HG03469 (cell line): ENCODE results near the gene ZNF500.

Experiments
- ATAC-seq: cut with Tn5 transposase; IDR thresholded peaks from one replicate; pipeline ENCODE4 v1.9.1; 2021; ENCODE audit warnings: mild to moderate bottlenecking, moderate library complexity, moderate number of reproducible peaks; ENCODE audit not compliant: unreplicated experiment

Gene ZNF500

DNA sequence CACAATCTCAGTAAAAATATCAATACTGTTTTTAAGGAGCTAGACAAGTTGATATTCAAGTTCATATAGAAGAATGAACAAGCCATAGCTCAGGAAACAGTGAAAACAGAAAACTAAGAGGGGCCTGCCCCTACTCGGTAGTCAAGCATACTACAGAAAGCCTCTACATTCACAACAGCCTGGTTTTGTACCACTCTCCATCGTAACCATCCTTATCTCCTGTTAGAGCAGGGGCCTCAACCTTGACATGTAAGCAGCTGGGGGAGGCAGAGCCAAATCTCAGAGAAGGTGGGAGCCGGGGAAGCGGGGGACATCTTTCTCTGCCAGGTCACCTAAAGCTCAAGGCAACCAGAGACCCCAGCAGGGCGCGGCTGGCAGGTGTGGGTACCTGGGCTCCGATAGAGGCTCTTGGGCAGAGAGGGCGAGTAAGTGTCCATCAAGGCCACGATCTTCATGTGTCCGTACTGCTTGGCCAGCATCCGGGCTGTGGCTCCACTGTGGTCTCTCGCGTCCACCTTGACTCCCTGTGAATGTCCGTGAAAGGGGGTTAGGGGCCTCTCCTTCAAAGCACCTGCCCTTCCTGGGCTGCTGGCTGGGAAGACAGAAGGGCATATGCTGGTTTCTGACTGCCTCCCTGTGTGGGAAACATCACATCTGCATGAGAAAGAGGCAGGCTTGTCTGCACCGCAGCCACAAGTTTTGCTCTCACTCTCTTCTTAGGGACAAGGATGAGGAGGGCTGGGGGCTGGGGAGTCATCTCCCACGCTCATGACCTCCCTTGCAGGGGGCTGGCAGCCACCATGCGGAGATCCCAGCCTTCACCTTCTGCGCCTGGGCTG lies 53.1 kb downstream of the ZNF500 start:
- ATAC-seq: no peak

GRCh38 chr16:4709481-4709880 lies 57.5 kb downstream of the ZNF500 start:
- ATAC-seq: no peak

- ATAC-seq: no peak
Measured at GRCh38 chr16:4706871-4707270, 60.1 kb downstream of the ZNF500 start.

DNA sequence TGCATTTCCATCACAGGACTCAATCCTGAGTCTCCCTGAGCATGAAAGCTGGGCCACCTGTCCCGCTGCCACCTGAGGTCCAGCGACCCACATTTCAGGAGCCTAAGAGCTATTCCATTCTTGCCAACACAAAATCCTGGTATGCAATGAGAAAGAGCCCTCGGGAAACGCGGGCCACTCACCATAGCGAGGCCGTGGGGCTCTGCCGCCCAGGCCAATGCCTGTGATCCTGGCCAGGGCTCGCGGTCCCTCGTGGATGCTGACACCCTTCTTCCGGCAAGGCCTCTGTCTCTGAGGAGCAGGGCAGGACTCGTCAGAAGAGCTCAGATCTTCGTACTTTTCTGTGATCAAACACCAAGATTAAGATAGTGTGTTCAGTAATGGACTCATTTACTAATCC lies 62.0 kb downstream of the ZNF500 start:
- no peak for ATAC-seq

DNA sequence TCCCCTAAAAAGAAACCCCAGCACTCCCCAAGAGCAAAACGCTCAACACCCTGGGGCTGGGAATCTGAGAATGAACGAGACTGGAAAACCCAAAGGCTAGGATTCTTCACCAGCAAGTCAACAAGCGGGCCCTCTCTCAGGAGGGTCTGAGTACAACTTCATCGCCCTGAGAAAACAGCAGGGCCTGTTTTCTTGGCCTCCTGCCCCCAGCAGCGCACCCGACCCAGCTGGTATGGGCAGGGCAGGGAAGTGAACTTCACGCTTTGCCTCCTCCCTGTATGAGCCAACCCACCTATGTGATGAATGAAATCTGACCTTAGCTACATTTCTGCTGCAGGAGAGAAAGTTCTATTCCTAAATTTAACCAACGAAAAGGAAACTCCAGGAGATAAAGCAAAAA lies 62.5 kb downstream of the ZNF500 start:
- no peak for ATAC-seq

DNA sequence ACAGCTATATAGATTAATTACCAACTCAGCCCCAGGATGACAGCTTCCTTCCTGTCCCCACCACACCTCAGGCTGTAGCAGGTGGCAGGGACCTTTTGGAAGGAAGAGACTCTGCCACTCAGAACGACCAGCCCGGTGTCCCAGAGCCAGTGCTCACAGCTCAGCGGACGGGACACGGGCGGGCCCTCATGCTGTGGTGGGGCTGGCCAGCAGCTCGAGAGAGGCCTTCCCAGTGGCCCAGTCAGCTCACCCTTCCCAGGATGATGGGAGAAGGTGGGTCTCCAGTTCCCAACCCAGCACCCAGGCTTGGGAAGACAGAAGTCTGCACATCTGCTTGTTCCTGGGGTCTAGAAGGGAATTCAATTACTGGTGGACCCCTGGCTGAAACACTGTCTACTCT lies 63.1 kb downstream of the ZNF500 start:
- no peak for ATAC-seq

- no peak for ATAC-seq
Measured at GRCh38 chr16:4702466-4702808, 64.5 kb downstream of the ZNF500 start.

DNA sequence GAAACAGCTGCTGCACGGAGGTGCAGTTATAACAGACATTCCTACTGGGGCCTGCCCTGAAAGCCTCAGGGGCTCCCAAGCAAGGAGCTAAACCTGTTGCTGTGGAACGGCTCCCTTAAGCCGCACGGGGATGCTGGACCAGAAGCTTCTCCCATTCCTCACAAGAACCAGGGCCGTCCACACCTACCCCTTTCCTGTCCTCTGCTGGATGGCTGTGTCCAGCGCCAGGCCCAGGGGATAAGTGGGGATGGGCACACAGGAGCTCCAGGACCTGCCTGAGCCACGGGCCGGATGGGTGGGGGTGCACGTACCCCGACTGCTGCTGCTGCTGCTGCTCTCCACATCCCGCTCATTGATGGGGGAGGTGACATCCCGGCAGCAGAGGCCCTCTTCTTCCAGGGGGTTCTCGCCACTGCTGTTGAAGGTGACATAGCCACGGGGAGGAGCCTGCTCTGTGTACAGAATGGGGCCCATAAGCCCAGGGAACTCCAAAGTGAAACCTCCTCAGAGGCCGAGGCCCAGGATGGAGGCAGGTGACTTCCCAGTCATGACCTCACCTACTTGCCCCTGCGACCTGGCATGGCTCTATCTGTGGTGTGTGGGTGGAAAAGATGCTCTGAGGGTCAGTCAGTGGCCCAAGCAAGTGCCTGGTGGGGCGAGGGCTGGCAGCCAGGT lies 65.0 kb downstream of the ZNF500 start:
- ATAC-seq: no peak

GRCh38 chr16:4700997-4701743 lies 65.8 kb downstream of the ZNF500 start:
- no peak for ATAC-seq

DNA sequence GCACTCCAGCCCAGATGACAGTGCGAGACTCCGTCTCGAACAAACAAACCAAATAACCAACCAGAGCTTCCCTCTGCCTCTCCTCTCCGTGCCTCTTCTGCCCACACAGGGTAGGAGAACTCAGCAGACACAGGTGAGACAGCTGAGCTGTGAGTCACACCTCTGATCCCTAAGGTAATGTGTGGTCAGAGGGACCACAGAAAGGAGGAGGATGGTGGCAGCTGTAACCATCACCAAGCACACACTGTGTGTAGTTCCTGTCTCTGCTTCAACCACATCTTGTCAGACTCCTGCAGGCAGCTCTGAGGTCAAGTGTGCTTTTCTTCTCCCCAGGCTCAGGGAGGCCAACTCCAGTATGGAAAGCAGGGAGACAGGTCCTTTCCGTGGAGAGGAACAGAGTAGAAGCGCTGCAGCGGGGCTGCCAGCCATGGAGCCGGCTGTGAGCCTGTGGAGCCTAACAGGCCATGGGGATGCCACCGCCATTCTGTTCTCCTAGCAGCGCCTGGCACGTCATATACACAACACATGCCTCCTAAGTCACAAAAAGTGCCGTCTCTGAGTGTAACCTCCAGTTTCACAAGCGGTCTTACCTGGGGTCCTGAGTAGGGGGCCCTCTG lies 66.5 kb downstream of the ZNF500 start:
- ATAC-seq: no peak

- ATAC-seq: no peak
Measured at GRCh38 chr16:4699046-4699556, 67.9 kb downstream of the ZNF500 start.

DNA sequence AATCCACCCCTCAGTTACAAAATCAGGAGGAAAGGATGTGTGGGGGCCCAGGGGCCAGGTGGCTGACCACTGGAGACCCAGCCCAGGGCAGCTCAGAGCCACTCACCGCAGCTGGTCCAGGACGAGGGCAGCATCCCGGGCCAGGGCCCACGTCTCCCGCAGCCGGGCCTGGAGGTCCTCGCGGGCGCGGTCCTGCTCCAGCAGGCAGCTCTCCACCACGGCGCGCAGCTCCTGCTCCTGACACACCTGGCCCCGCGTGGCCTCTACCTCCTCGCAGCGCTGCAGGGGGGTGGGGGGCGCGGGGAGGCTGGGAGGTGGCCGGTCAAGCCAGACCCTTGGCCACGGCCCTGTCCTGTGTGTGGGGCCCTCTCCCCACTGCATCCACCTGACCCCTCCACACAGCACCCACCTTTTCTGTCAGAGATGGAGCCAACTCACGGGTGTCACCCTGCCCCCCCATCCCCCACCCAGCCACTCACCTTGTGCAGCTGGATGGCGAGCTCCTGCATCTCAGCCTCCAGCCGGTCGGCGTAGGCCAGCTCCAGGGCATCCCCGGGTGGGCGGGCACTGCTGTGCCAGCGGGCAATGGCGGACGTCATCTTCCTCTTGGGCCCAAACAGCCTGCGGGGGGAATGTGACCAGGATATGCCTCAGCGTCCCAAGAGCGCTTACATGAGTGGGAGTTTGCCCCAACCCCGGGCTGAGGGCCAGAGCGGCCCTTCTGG lies 68.5 kb downstream of the ZNF500 start:
- no peak for ATAC-seq
